ENCODE measurements around the gene TRAPPC6A.
A peak's percentile ranks its signal among the peaks of the same experiment; 100 is the strongest.

The TRAPPC6A gene, protein sequence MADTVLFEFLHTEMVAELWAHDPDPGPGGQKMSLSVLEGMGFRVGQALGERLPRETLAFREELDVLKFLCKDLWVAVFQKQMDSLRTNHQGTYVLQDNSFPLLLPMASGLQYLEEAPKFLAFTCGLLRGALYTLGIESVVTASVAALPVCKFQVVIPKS

GRCh38 chr19:45177817-45178261 lies at the start of gene TRAPPC6A:
TRAPPC6A (minus strand) TSS chr19:45178237; CDS start chr19:45178218, 19 bp downstream.
- FAIRE-seq = no peak

GRCh38 chr19:45224645-45225044 lies 46.6 kb upstream of the TRAPPC6A start:
- FAIRE-seq = no peak

DNA sequence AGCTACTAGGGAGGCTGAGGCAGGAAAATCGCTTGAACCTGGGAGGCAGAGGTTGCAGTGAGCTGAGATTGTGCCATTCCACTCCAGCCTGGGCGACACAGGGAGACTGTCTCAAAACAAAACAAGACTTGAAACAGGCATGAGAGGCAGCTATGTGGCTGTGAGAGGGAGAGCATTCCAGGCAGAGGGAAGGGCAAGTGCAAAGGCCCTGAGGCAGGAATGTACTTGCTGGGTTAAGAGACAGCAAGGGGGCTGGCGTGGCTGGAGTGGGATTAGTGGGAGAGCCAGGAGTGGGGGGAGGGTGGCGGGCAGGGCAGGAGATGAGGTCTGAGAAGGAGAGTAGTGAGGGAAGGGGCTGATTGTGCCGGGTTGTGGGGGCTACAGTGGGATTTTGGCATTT lies 45.8 kb upstream of the TRAPPC6A start:
- FAIRE-seq = no peak

GRCh38 chr19:45222724-45223123 lies 44.7 kb upstream of the TRAPPC6A start:
- no peak for FAIRE-seq

DNA sequence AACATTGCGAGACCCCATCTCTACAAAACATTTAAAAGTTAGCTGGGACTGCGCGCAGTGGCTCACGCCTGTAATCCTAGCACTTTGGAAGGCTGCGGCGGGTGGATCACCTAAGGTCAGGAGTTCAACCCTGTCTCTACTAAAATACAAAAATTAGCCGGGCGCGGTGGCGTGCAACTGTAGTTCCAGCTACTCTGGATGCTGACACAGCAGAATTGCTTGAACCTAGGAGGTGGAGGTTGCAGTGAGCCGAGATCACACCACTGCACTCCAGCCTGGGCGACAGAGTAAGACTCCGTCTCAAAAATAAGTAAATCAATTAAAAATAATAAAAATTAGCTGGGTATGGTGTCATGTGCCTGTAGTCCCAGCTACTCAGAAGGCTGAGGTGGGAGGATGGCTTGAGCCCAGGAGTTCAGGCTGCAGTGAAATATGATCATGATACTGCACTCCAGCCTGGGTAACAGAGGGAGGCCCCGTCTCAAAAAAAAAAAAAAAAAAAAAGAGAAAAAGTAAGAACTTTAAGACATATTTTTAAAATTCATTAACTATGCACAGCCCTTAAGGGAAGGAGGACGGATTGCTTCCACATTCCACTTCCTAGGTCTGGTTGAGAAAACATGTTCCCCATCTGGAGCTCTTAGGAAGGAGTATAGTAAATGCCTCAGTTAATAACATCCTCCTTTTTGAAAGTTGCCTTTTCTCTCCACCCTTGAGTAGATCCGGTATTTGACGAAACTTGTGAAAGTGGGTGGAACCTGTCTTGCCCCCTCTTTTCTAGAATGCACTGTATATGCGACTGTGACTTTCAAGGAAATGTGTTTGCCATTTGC lies 41.1 kb upstream of the TRAPPC6A start:
- FAIRE-seq = peak; percentile 63

- FAIRE-seq = no peak
These were observed 40.4 kb upstream of the TRAPPC6A start for GRCh38 chr19:45218426-45218825.

DNA sequence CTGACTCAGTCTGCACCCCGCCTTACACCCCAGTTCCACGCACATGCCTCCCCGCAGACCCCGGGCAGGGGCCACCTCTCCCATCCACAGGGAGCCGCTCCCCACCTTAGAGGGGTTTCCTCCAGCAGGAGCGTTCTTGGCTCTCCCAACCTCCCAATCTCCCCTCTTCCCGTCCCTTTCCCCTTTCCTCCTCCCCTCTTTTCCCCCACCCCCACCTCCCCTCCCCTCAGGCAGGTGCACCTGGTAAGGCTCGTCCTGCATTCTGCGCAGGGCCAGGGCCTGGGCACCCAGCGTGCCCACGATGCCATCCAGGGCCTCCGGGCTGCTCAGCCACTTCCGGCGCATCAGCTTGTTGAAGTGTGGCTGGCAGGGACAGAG lies 39.9 kb upstream of the TRAPPC6A start:
- no peak for FAIRE-seq

DNA sequence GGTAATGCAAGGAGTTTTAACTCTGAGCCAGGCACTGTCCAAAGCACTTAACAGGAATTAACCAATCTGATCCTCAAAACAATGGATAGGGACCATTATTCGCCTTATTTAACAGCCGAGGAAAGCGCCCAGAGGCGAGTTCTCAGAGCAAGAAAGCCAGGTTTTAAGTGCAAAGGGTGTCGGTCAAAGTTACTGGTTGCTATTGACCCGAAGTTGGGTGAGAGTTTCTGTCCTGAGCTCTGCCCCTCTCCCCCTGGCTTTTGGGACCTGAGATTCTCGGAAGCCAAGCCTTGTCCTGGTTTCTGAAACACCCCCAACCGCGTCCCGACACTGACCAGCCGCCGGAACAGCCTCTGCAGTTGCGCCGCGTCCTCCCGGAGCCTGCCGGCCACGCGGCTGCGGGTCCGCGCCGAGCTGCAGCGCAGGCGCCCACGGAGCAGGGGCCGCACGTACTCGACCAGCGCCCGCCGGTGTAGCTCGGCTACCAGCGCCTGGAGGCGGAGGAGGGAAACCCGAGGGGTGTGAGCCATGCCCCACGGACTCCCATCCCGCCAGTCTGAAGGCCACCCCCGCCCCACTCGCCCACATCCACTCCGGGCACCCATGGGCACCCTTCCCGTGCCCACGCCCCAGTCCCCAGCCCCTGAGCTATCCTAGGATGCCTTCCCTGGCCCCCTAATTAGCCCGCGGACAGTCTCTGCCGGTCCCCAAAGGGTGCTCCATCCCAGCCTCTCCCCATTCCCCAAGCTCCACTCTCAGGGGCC lies 39.3 kb upstream of the TRAPPC6A start:
- FAIRE-seq = no peak

DNA sequence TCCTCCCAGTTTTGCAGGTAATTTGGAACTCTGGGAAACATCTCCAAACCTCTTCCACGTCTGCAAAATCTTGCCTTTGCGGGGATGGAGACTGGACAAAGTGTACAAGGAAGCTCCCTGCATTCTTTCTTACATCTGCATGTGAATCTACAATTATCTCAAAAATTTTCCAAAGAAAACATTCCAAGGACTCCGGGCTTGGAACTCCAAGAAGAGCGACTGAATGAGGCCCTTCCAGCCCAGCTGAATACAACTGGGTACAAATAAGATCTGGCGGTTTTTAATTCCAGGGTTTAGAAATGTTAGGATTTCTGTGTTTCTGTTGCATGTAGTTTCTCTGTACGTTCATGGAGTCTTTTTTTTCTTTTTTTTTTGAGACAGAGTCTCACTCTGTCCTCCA lies 38.6 kb upstream of the TRAPPC6A start:
- no peak for FAIRE-seq

DNA sequence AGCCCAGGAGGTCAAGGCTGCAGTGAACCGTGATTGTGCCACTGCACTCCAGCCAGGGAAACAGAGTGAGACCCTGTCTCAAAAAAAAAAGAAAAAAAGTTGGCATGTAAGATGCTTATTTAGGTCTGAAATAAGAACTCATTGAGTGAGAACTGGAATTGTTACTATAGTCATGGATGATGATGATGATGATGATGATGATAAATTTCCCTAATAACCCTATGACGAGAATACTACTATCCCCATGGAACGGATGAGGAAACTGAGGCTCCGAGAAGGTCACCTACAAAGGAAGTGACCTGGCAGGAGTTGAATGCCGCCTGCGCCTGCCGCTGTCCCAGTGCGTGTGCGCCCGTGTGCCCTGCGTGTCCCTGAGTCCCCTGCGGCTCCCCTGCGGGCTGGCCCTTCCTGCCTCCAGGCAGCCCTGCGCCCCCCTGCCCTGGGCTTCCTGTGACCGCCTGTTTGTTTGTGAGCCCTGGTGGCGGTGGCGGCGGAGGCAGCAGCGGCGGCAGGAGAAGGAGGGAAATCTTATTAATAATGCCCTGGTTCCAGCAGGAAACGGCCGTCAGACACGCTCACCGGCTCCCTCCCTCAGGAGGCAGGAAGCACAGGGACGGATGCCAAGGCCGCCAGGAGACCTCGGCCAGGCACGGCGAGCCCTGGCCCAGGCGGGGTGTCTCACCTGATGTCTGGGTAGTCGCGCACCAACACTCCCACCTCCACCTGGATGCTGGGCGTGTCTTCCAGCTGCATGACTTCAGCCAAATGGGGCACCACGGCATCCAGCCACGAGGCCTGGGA lies 37.6 kb upstream of the TRAPPC6A start:
- FAIRE-seq = no peak

DNA sequence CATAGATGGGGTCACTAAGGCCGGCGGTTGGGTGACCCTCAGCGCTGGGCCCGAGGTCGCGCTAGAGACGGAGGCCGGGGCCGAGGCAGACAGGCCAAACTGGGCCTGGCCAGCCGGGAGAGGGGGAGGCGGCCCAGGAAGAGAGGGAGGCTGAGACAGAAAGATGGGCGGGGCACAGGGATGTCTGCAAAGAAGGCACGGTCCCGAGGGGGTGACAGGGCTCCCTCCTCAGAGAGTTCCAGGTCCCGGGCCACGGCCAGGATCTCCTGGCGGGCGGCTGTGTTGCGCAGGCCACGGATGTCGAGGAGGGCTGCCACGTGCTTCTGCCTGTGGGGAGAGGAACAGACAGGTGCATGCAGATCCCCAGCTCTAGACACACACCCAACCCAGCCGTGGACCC lies 35.0 kb upstream of the TRAPPC6A start:
- no peak for FAIRE-seq

DNA sequence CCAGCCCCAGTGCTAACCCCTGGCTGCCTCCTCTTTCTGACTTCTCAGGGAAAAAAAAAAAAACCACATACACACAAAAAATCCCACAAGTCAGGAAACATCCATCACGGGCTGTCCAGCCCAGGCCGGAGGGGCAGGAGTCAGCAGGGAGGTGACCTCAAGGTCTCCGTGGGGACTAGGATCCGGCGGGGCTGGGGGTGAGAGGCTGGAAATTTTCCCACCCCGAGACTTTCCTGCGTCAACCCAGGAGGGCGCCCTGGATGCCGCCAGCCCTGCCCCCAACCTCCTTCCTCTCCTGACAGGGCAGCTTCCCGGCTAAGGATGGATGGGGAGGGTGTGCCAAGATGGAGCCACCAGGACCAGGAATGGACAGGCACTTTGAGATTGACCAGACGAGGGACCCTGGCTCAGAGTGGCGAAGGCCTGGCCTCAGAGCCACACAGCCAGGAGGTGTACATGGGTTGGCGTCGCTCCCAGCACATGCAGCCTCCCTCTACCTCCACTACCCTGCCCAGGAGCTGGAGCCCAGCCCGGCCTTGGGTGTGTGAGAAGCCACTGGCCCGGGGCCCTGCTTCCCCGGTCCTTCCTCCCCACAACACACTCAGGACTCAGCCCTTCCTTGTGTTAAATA lies 33.8 kb upstream of the TRAPPC6A start:
- FAIRE-seq = no peak

- no peak for FAIRE-seq
These were observed 28.3 kb upstream of the TRAPPC6A start for GRCh38 chr19:45206328-45206727.

GRCh38 chr19:45205810-45206209 lies 27.8 kb upstream of the TRAPPC6A start:
- no peak for FAIRE-seq

DNA sequence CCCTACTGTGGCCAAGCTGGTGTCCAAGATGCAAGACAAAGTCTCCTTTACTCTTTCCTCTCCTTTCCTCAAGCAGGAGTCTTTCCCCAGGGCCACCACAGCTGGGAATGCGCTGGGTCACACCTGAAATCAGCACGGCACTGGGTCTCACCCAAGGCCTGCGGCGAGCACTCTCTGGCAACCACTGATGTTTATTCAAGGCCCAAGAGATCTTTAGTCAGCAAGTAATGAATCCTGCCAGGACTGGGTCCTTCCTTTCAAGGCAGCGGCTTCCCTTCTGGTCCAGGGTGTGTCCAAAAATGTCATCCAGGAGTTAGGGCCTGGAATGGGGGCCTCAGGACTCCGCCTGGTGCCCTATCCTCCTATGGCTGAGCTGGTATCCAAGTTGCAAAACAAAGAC lies 24.6 kb upstream of the TRAPPC6A start:
- FAIRE-seq = no peak

DNA sequence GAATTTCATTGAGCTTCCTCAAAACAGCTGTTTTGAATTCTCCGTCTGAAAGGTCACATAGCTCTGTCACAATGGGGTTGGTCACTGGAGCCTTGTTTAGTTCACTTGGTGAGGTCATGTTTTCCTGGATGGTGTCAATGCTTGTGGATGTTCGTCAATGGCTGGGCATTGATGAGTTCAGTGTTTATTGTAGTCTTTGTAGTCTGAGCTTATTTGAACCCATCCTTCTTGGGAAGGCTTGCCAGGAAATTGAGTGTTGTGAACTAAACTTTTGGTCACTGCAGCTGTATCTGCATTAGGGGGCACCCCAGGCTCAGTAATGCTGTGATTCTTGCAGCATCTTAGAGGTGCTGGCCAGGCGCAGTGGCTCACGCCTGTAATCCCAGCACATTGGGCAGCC lies 22.5 kb upstream of the TRAPPC6A start:
- no peak for FAIRE-seq

DNA sequence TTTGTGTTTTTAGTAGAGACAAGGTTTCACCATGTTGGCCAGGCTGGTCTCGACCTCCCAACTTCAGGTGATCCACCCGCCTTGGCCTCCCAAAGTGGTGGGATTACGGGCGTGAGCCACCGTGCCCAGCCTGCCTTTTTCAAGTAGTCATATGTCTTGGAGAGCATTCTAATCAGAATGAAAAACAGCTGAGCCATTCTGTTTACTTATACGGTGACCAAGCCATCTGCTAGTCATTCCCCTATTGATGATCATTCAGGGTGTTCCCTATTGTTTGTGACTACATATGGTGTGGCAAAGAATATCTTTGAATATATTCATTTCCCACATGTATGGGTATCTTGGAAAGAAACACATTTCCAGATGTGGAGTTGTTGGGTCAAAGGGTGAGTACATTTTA lies 17.7 kb upstream of the TRAPPC6A start:
- FAIRE-seq = no peak

GRCh38 chr19:45191375-45191774 lies 13.3 kb upstream of the TRAPPC6A start:
- no peak for FAIRE-seq

GRCh38 chr19:45189971-45190370 lies 11.9 kb upstream of the TRAPPC6A start:
- no peak for FAIRE-seq

- no peak for FAIRE-seq
These were observed 9.5 kb upstream of the TRAPPC6A start for GRCh38 chr19:45187421-45188100.

GRCh38 chr19:45186509-45187334 lies 8.7 kb upstream of the TRAPPC6A start:
- no peak for FAIRE-seq
